Prostate gland (tissue), 2 donors: ENCODE results near the gene CDK1. TPM values are rescaled to one million over a fixed set of nuclear protein-coding genes. Genes with fewer than 3 reads are reported as not detected.

ENCODE experiments used
- DNase-seq: peaks from one replicate; pipeline ENCODE4 v3.0.0-alpha.2; 2019; ENCODE audit warnings: low spot score
- H3K27ac ChIP-seq, 2 donors: fragments of 200-600 bp; sonication (generic); 2 replicates each; pipeline ENCODE4 v1.5.1; 2017 to 2019
- H3K27me3 ChIP-seq: fragments of 200-600 bp; sonication (generic); replicated peaks from 2 replicates; pipeline ENCODE4 v1.5.1; 2019; ENCODE audit not compliant: insufficient read depth
- H3K36me3 ChIP-seq, 2 donors: fragments of 200-600 bp; sonication (generic); 1 replicate in 1 of 2; 2 replicates in 1 of 2; pipeline versions ENCODE4 v1.5.1 to v1.8.1; 2017 to 2019
- H3K4me1 ChIP-seq: fragments of 200-600 bp; sonication (generic); replicated peaks from 2 replicates; pipeline ENCODE4 v1.5.1; 2019
- H3K4me3 ChIP-seq, 2 donors: fragments of 200-600 bp; sonication (generic); 2 replicates each; pipeline ENCODE4 v1.5.1; 2017 to 2019
- H3K9me3 ChIP-seq: fragments of 200-600 bp; sonication (generic); 2 replicates; pipeline ENCODE4 v1.5.1; 2017
- POLR2A ChIP-seq: fragments of 450-650 bp; IDR thresholded peaks from one replicate; pipeline ENCODE4 v1.6.1; 2016; ENCODE audit warnings: antibody characterized with exemption, mild to moderate bottlenecking
- POLR2AphosphoS5 ChIP-seq: sonication (generic); formaldehyde crosslinking; IDR thresholded peaks from one replicate; pipeline ENCODE4 v1.6.1; 2017; ENCODE audit warnings: antibody characterized with exemption
- WGBS: methylation state at CpG from one replicate; pipeline ENCODE4 v1.1.5; 2018; 5-methylcytosine and 5-hydroxymethylcytosine counted together
- intact Hi-C: fragments of 100-400 bp; cut with DNase I; formaldehyde crosslinking; loops from one replicate; pipeline ENCODE4 v1.14.2; 2022
- total RNA-seq, 2 donors: library from RNA; depleted of rRNA; stranded (reverse); fragments of >200 nt; gene quantifications; one replicate each; pipeline ENCODE4 v1.1.0, GENCODE V29; 2016
- TF ChIP-seq, protein P1 (sequence below), 4 experiments: fragments of 200-600 bp in 2 of 4; fragments of 450-650 bp in 2 of 4; sonication (generic) in 2 of 4; IDR thresholded peaks; 1 replicate in 3 of 4; 2 replicates in 1 of 4; pipeline ENCODE4 v1.5.1; 2016 to 2019; ENCODE audit warnings: antibody characterized with exemption in 4 of 4, mild to moderate bottlenecking in 2 of 4, moderate library complexity in 2 of 4

The CDK1 gene
- total RNA-seq, 2 donors from 2014 or later = 5.3 to 5.7 TPM

DNA sequence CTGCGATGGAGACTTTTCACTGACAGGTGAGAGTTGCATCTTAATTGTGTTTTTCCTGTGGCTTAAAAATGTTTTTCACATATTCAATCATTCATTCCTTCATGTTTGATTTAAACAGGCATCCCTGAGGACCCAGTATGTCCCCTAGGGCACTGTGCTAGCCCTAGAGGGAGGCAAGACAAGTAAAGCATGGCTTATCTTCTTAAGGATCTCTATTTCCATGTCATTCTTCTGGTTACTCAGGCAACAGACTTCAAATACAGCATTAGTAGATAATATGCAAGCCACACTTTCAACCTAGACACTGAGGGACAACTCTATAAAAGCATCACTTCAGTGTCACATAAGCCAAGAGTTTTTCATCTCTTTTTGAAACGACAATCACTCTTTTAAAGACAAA lies 29.2 kb downstream of the CDK1 start:
- no peaks in the 10 kb centered on the region for H3K4me1 ChIP-seq
- H3K9me3 ChIP-seq = no peaks in the 10 kb centered on the region
- 49% methylated on average over 2 of the region's 2 CpGs for WGBS
- H3K27ac ChIP-seq = no peak overlapping the region
- no peak overlapping the region for H3K4me3 ChIP-seq
- H3K27me3 ChIP-seq = no peaks in the 10 kb centered on the region
- intact Hi-C loops = no loop called here
- TF ChIP-seq POLR2AphosphoS5 (no peak), POLR2A (no peak)
- TF ChIP-seq, protein P1, sequence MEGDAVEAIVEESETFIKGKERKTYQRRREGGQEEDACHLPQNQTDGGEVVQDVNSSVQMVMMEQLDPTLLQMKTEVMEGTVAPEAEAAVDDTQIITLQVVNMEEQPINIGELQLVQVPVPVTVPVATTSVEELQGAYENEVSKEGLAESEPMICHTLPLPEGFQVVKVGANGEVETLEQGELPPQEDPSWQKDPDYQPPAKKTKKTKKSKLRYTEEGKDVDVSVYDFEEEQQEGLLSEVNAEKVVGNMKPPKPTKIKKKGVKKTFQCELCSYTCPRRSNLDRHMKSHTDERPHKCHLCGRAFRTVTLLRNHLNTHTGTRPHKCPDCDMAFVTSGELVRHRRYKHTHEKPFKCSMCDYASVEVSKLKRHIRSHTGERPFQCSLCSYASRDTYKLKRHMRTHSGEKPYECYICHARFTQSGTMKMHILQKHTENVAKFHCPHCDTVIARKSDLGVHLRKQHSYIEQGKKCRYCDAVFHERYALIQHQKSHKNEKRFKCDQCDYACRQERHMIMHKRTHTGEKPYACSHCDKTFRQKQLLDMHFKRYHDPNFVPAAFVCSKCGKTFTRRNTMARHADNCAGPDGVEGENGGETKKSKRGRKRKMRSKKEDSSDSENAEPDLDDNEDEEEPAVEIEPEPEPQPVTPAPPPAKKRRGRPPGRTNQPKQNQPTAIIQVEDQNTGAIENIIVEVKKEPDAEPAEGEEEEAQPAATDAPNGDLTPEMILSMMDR (IDR thresholded peaks at IDR 0.05) = no peak
- no peaks in the 10 kb centered on the region for H3K36me3 ChIP-seq
- DNase-seq = no peak

DNA sequence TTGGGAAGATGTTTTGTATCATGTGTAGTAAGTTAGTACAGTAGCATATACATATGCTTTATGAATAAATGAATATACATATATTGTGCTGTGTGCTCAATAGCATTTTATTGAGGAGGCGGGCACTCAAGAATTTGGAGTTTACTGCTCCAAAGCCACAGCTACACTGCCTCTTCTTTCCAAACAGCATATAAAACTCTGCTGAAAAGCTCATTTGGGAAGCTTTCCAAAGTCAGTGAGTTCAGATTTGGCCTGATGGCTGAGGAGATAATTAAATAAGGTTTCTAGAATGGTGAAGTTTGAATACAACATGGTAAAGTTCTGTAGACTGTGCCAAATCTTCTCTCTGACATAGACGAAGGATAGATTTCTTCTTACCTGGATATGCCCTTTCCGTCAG lies 29.8 kb downstream of the CDK1 start:
- Histone ChIP-seq H3K36me3 (no peaks in the 10 kb centered on the region), H3K4me3 (no peak overlapping the region), H3K9me3 (no peaks in the 10 kb centered on the region), H3K27ac (no peak overlapping the region), H3K27me3 (no peaks in the 10 kb centered on the region), H3K4me1 (no peaks in the 10 kb centered on the region)
- 20% methylated on average over 3 of the region's 3 CpGs for WGBS
- intact Hi-C loops = no loop called here
- DNase-seq = no peak
- peak; percentile 5 for TF ChIP-seq POLR2AphosphoS5
- TF ChIP-seq, protein P1 (IDR thresholded peaks at IDR 0.05) = no peak
- TF ChIP-seq POLR2A = no peak

DNA sequence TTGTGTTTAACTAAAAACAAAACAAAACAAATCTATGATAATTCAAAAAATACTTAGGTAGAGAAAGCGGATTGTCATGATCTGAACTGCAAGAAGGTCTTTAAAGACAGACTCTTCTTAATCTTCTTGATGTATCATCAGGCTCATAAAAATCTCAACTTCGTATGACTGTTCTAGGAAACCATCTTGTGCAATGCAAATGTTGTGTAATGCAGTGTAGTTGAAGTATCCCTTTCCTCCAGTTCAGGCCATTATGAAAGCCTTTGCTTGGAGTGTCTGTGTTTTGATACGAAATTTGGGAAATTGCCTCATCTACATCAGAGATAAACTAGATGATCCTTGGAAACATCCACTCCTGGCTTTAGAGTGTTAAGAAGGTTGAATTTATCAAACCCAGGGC lies 30.9 kb downstream of the CDK1 start:
- intact Hi-C loops = no loop called here
- H3K4me3 ChIP-seq = no peak overlapping the region
- TF ChIP-seq POLR2A = no peak
- no peak for TF ChIP-seq POLR2AphosphoS5
- TF ChIP-seq, protein P1 (IDR thresholded peaks at IDR 0.05) = no peak
- DNase-seq = no peak
- H3K9me3 ChIP-seq = no peaks in the 10 kb centered on the region
- no peaks in the 10 kb centered on the region for H3K4me1 ChIP-seq
- H3K36me3 ChIP-seq = no peaks in the 10 kb centered on the region
- no peaks in the 10 kb centered on the region for H3K27me3 ChIP-seq
- no peak overlapping the region for H3K27ac ChIP-seq
- 80% methylated on average over 3 of the region's 3 CpGs for WGBS

DNA sequence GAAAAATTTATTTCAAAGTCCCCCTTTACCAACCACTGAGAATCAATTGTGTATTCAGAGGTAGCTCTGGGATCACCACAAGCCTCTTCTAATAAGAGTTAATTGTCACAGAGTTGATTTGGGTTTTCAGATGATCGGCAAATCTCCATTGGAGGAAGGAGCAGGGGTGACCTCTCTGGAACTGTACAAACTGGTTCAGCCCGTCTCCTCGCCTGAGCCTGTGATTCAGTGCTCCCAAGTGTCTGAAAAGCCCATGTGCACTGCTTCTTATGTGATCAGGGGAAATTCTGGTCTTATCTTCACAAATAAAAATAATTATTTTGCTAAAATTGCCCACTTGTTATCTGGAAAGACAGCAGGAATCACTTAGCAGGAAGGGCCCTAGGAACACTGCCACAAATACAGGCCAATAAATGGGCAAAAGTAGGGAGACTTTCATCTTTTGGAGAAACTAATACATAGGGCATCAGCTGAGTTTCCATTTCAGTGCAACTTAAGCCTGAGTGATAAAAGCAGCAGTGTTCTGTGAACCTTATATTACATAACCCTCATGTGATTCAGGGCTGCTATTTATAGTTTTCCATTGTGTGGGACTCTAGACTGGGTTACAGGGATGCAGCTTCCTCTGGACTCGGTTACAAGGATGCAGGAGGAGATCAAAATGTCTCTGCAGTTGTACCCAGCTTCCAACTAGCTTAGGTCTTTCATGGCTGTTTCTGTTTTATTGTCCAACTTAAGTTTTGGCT lies 32.3 kb downstream of the CDK1 start:
- DNase-seq = peak; percentile 17
- H3K9me3 ChIP-seq = no peaks in the 10 kb centered on the region
- no peaks in the 10 kb centered on the region for H3K36me3 ChIP-seq
- peak overlapping the region; percentile 14 to 20 for H3K27ac ChIP-seq
- H3K4me1 ChIP-seq = no peaks in the 10 kb centered on the region
- intact Hi-C loops = loop anchor here (5.0 to 10.0 kb wide), 5 partner anchors 344 to 1437 kb away; partner anchors contain the start of gene ARID5B
- WGBS = 18% methylated on average over 4 of the region's 4 CpGs
- TF ChIP-seq POLR2A = no peak
- TF ChIP-seq POLR2AphosphoS5 = peak; percentile 35
- H3K27me3 ChIP-seq = no peaks in the 10 kb centered on the region
- no peak overlapping the region for H3K4me3 ChIP-seq

DNA sequence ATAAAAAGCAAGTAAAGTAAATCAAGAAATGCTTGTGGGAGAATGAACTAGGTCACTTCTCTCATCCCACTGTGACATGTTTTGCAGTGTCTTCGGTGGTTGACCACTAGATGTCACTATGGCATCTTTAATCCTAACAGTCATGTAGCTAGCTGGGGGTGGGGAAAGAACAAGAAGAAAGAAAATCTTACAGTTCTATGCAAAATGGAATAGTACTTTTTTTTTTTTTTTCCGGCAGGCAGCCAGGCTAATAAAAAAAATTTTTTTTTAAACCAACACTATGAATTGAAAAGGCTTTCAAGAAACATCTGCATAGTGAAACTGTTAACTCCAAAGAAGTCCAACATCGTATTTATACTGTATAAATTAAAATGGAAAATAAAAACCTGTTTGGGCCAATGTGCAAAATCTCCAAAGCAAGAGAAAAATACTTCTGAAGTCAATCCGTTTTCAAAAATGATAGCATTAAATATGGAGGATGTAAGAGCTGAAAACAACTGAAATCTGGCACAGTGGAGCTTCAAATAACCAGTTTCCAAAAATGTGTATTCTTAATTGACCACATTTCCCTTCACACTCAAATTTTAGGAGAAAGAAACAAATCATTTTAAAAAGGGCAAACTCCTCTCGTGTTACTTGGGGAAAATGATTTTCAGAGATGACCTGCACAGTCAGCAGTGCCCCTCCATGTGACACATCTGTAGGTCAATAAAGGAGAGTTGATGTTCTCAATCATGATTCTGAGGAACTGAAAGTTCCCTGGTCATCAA lies 38.5 kb downstream of the CDK1 start:
- Histone ChIP-seq H3K36me3 (no peaks in the 10 kb centered on the region), H3K4me1 (no peaks in the 10 kb centered on the region), H3K4me3 (no peak overlapping the region), H3K27me3 (no peaks in the 10 kb centered on the region), H3K27ac (peak overlapping the region in 1 of 2 donors; percentile 28), H3K9me3 (no peaks in the 10 kb centered on the region)
- 8% methylated on average over 5 of the region's 5 CpGs for WGBS
- TF ChIP-seq POLR2AphosphoS5 (peak; percentile 70), POLR2A (no peak)
- TF ChIP-seq, protein P1 (IDR thresholded peaks at IDR 0.05) = peak; percentile 54 to 84 (median 74)
- DNase-seq = peak; percentile 72
- intact Hi-C loops = loop anchor here (1.0 to 10.0 kb wide), 7 partner anchors 125 to 1228 kb away; partner anchors contain the start of genes ARID5B and RHOBTB1
